Kidney (tissue), 14 donors: ENCODE data around the gene TBC1D23. TPM values are rescaled to one million over a fixed set of nuclear protein-coding genes. Genes with fewer than 3 reads are reported as not detected.
A peak's percentile ranks its signal among the peaks of the same experiment; 100 is the strongest.

Experiments used
- DNase-seq, 5 donors: peaks; one replicate each; pipeline ENCODE4 v3.0.0-alpha.2; 2013 to 2020
- FAIRE-seq: peaks from 2 replicates; lab custom pipeline; 2012; peaks lifted over from hg19 to GRCh38; lab: Jason Lieb, UNC
- H3K27ac ChIP-seq, 2 donors: one replicate each; pipeline ENCODE4 v1.7.0; 2013; ENCODE audit warnings: low read depth in 2 of 2, low read length in 2 of 2, inconsistent platforms in 1 of 2
- H3K27me3 ChIP-seq: one replicate; pipeline ENCODE4 v1.7.1; 2013; ENCODE audit warnings: low read length, inconsistent platforms; ENCODE audit not compliant: control insufficient read depth, insufficient read depth
- H3K36me3 ChIP-seq, 3 donors: one replicate each; pipeline versions ENCODE4 v1.7.0 to v1.7.1; 2013; ENCODE audit warnings: low read length in 3 of 3, control low read depth in 1 of 3, inconsistent platforms in 1 of 3; ENCODE audit not compliant: insufficient read depth in 3 of 3, control insufficient read depth in 2 of 3
- H3K4me1 ChIP-seq, 3 donors: one replicate each; pipeline versions ENCODE4 v1.7.0 to v1.7.1; 2013; ENCODE audit warnings: low read length in 3 of 3, inconsistent platforms in 1 of 3, low read depth in 1 of 3; ENCODE audit not compliant: control insufficient read depth in 2 of 3, insufficient read depth in 2 of 3
- H3K4me3 ChIP-seq, 3 donors: one replicate each; pipeline versions ENCODE4 v1.7.0 to v1.8.1; 2013; ENCODE audit warnings: low read length in 3 of 3, control low read depth in 1 of 3, inconsistent platforms in 1 of 3
- H3K9ac ChIP-seq, 3 donors: one replicate each; pipeline versions ENCODE4 v1.7.0 to v1.7.1; 2013; ENCODE audit warnings: low read length in 3 of 3, control low read depth in 1 of 3, inconsistent platforms in 1 of 3
- H3K9me3 ChIP-seq, 3 donors: one replicate each; pipeline versions ENCODE4 v1.7.0 to v1.7.1; 2013; ENCODE audit warnings: low read length in 3 of 3, control low read depth in 1 of 3, inconsistent platforms in 1 of 3; ENCODE audit not compliant: control insufficient read depth in 2 of 3, insufficient read depth in 1 of 3
- CTCF ChIP-seq: IDR thresholded peaks from 3 replicates; pipeline ENCODE4 v1.5.1; 2012; ENCODE audit warnings: mild to moderate bottlenecking, moderate library complexity, borderline replicate concordance; ENCODE audit not compliant: insufficient read depth; ENCODE audit errors: extremely low read depth
- intact Hi-C: fragments of 100-400 bp; cut with DNase I; formaldehyde crosslinking; loops from one replicate; pipeline ENCODE4 v1.11.1; 2022
- polyA plus RNA-seq: library from polyadenylated mRNA; stranded (reverse); fragments of 350-450 nt; fragmentation: Illumina TruSeq; extraction: RNeasy Lipid Tissue Mini Kit (QIAGEN cat#74804); gene quantifications from one replicate; pipeline ENCODE4 v1.2.3, GENCODE V29; 2014; ENCODE audit warnings: low read depth, low replicate concordance; ENCODE audit not compliant: insufficient read depth
- total RNA-seq: library from RNA; stranded (reverse); fragmentation: NEBNext Ultra II Directional; extraction: Animal tissue kit (Norgen Biotek cat#: 25700); gene quantifications from one replicate; pipeline ENCODE4 v1.2.1, GENCODE V29; 2021
- donor health status: control.
- donor health status: control.
- donor health status: control.
- donor health status: control.
- donor health status: control.
- donor health status: DM: yes; HTN: yes; CAD: no.
- donor health status: Normal renal cell carcinoma (clear cell type).

TBC1D23 gene
- total and polyA plus RNA-seq, 2 donors from 2014 or later = 18.0 to 46.9 TPM

- no peak for TF ChIP-seq CTCF
- Histone ChIP-seq H3K9ac (no peak overlapping the region), H3K27ac (no peak overlapping the region), H3K4me1 (no peaks in the 10 kb centered on the region), H3K9me3 (no peaks in the 10 kb centered on the region), H3K4me3 (no peak overlapping the region), H3K36me3 (peaks cover 0 to 16% (median 12%) of the 10 kb centered on the region in 3 donors), H3K27me3 (no peaks in the 10 kb centered on the region)
- intact Hi-C loops = no loop called here
- peak in 2 of 5 donors; percentile 3 to 5 for DNase-seq
- FAIRE-seq = no peak
Observed at GRCh38 chr3:100306695-100307094, 45.9 kb downstream of the TBC1D23 start.

GRCh38 chr3:100310355-100310965 lies 49.7 kb downstream of the TBC1D23 start:
- FAIRE-seq = no peak

GRCh38 chr3:100311011-100311410 lies 50.2 kb downstream of the TBC1D23 start:
- Histone ChIP-seq H3K4me3 (no peak overlapping the region), H3K9me3 (no peaks in the 10 kb centered on the region), H3K9ac (no peak overlapping the region), H3K36me3 (peaks cover 0 to 12% (median 10%) of the 10 kb centered on the region in 3 donors), H3K27ac (no peak overlapping the region), H3K4me1 (no peaks in the 10 kb centered on the region), H3K27me3 (no peaks in the 10 kb centered on the region)
- intact Hi-C loops = no loop called here
- no peak for TF ChIP-seq CTCF
- DNase-seq = no peak
- peak; percentile 50 for FAIRE-seq

More at GRCh38 chr3:100310355-100310965, 49.7 kb downstream of the TBC1D23 start:
- no peak for TF ChIP-seq CTCF
- Histone ChIP-seq H3K27ac (no peak overlapping the region), H3K4me3 (no peak overlapping the region), H3K9me3 (no peaks in the 10 kb centered on the region), H3K9ac (no peak overlapping the region), H3K27me3 (no peaks in the 10 kb centered on the region), H3K36me3 (peaks cover 0 to 11% (median 11%) of the 10 kb centered on the region in 3 donors), H3K4me1 (no peaks in the 10 kb centered on the region)
- no peak for DNase-seq
- intact Hi-C loops = no loop called here
